Adipocyte (in vitro differentiated cells): Measurements from ENCODE around the gene MOGAT3.
"Not testable (repeated sequence)": the region's sequence is repeated elsewhere in the genome, so short reads cannot be mapped to it uniquely, and the experiment has no call there.

Experiments used
- DNase-seq: peaks from one replicate; pipeline ENCODE4 v3.0.0-alpha.2; 2015; ENCODE audit warnings: low read depth
- H3K27me3 ChIP-seq: replicated peaks from 2 replicates; pipeline ENCODE4 v1.7.0; 2013; ENCODE audit warnings: mild to moderate bottlenecking, low read length, moderate library complexity; ENCODE audit not compliant: control insufficient read depth, insufficient read depth
- H3K36me3 ChIP-seq: 2 replicates; pipeline ENCODE4 v1.7.0; 2013; ENCODE audit warnings: low read length, mild to moderate bottlenecking, moderate library complexity; ENCODE audit not compliant: control insufficient read depth, insufficient read depth, severe bottlenecking
- H3K4me1 ChIP-seq: 2 replicates; pipeline ENCODE4 v1.7.0; 2013; ENCODE audit warnings: mild to moderate bottlenecking, low read length, moderate library complexity; ENCODE audit not compliant: control insufficient read depth, insufficient read depth
- H3K4me3 ChIP-seq: 2 replicates; pipeline ENCODE4 v1.7.0; 2013; ENCODE audit warnings: mild to moderate bottlenecking, low read length, moderate library complexity
- H3K9ac ChIP-seq: 2 replicates; pipeline ENCODE4 v1.7.0; 2013; ENCODE audit warnings: mild to moderate bottlenecking, low read length, moderate library complexity
- H3K9me3 ChIP-seq: 2 replicates; pipeline ENCODE4 v1.7.0; 2013; ENCODE audit warnings: mild to moderate bottlenecking, low read length, moderate library complexity; ENCODE audit not compliant: control insufficient read depth

Gene MOGAT3

GRCh38 chr7:101212014-101212413 lies 11.2 kb upstream of the MOGAT3 start:
- H3K4me1 ChIP-seq, result peaks cover 21% of the 10 kb centered on the region
- H3K27me3 ChIP-seq, result no peaks in the 10 kb centered on the region
- DNase-seq, result no peak
- H3K36me3 ChIP-seq, result peaks cover 68% of the 10 kb centered on the region
- H3K9me3 ChIP-seq, result no peaks in the 10 kb centered on the region
- no peak overlapping the region for H3K4me3 ChIP-seq
- H3K9ac ChIP-seq, result no peak overlapping the region

- Histone ChIP-seq H3K27me3 (no peaks in the 10 kb centered on the region), H3K36me3 (peaks cover 70% of the 10 kb centered on the region), H3K4me1 (peaks cover 18% of the 10 kb centered on the region), H3K9me3 (no peaks in the 10 kb centered on the region), H3K4me3 (no peak overlapping the region), H3K9ac (no peak overlapping the region)
- DNase-seq, result no peak
These were observed 10.7 kb upstream of the MOGAT3 start for GRCh38 chr7:101211501-101211900.

GRCh38 chr7:101210143-101210542 lies 9.3 kb upstream of the MOGAT3 start:
- no peak for DNase-seq
- H3K4me3 ChIP-seq, result no peak overlapping the region
- peaks cover 71% of the 10 kb centered on the region for H3K36me3 ChIP-seq

GRCh38 chr7:101208794-101209193 lies 8.0 kb upstream of the MOGAT3 start:
- H3K4me3 ChIP-seq, result no peak overlapping the region
- no peaks in the 10 kb centered on the region for H3K27me3 ChIP-seq
- H3K36me3 ChIP-seq, result peaks cover 62% of the 10 kb centered on the region
- H3K9me3 ChIP-seq, result no peaks in the 10 kb centered on the region
- no peaks in the 10 kb centered on the region for H3K4me1 ChIP-seq
- H3K9ac ChIP-seq, result no peak overlapping the region
- no peak for DNase-seq

More at GRCh38 chr7:101210143-101210542, 9.3 kb upstream of the MOGAT3 start:
- Histone ChIP-seq H3K27me3 (no peaks in the 10 kb centered on the region), H3K4me1 (peaks cover 5% of the 10 kb centered on the region), H3K9ac (no peak overlapping the region), H3K9me3 (no peaks in the 10 kb centered on the region)

- no peak overlapping the region for H3K4me3 ChIP-seq
- H3K36me3 ChIP-seq, result peaks cover 57% of the 10 kb centered on the region
- no peak for DNase-seq
- no peaks in the 10 kb centered on the region for H3K9me3 ChIP-seq
- no peaks in the 10 kb centered on the region for H3K4me1 ChIP-seq
- no peak overlapping the region for H3K9ac ChIP-seq
- H3K27me3 ChIP-seq, result no peaks in the 10 kb centered on the region
These were observed 6.6 kb upstream of the MOGAT3 start for GRCh38 chr7:101207459-101207858.

- Histone ChIP-seq H3K4me3 (no peak overlapping the region), H3K27me3 (peaks cover 4% of the 10 kb centered on the region), H3K9me3 (no peaks in the 10 kb centered on the region), H3K4me1 (peaks cover 2% of the 10 kb centered on the region), H3K9ac (no peak overlapping the region), H3K36me3 (peaks cover 49% of the 10 kb centered on the region)
- no peak for DNase-seq
These were observed 5.8 kb upstream of the MOGAT3 start for GRCh38 chr7:101206665-101207042.

GRCh38 chr7:101205901-101206664 lies 5.2 kb upstream of the MOGAT3 start:
- no peaks in the 10 kb centered on the region for H3K9me3 ChIP-seq
- H3K36me3 ChIP-seq, result peaks cover 44% of the 10 kb centered on the region
- H3K4me1 ChIP-seq, result peaks cover 3% of the 10 kb centered on the region
- DNase-seq, result no peak
- peaks cover 8% of the 10 kb centered on the region for H3K27me3 ChIP-seq
- no peak overlapping the region for H3K9ac ChIP-seq
- H3K4me3 ChIP-seq, result no peak overlapping the region

- H3K4me1 ChIP-seq, result not testable (repeated sequence)
- H3K36me3 ChIP-seq, result peaks cover 26% of the 10 kb centered on the region
These were observed 3.2 kb upstream of the MOGAT3 start for GRCh38 chr7:101203740-101204738.

GRCh38 chr7:101202603-101202918 lies 1.7 kb upstream of the MOGAT3 start:
- no peak overlapping the region for H3K4me3 ChIP-seq
- H3K36me3 ChIP-seq, result peaks cover 15% of the 10 kb centered on the region
- peaks cover 27% of the 10 kb centered on the region for H3K27me3 ChIP-seq
- DNase-seq, result no peak
- peaks cover 3% of the 10 kb centered on the region for H3K4me1 ChIP-seq
- no peaks in the 10 kb centered on the region for H3K9me3 ChIP-seq
- no peak overlapping the region for H3K9ac ChIP-seq

More at GRCh38 chr7:101203740-101204738, 3.2 kb upstream of the MOGAT3 start:
- H3K9me3 ChIP-seq, DNase-seq, H3K4me3 ChIP-seq, H3K9ac ChIP-seq: not testable (repeated sequence)
- H3K27me3 ChIP-seq, result peaks cover 20% of the 10 kb centered on the region

GRCh38 chr7:101201695-101202602 lies 1.1 kb upstream of the MOGAT3 start:
- peaks cover 10% of the 10 kb centered on the region for H3K36me3 ChIP-seq
- H3K9me3 ChIP-seq, result no peaks in the 10 kb centered on the region
- DNase-seq, result peak; percentile 3
- peaks cover 3% of the 10 kb centered on the region for H3K4me1 ChIP-seq
- no peak overlapping the region for H3K9ac ChIP-seq
- H3K27me3 ChIP-seq, result peaks cover 27% of the 10 kb centered on the region
- no peak overlapping the region for H3K4me3 ChIP-seq
